HG02885 (cell line): ENCODE data around the gene LRRC55.

Experiments used
- ATAC-seq: cut with Tn5 transposase; IDR thresholded peaks from one replicate; pipeline ENCODE4 v1.9.1; 2021; ENCODE audit warnings: mild to moderate bottlenecking; ENCODE audit not compliant: unreplicated experiment, poor library complexity

LRRC55 gene

DNA sequence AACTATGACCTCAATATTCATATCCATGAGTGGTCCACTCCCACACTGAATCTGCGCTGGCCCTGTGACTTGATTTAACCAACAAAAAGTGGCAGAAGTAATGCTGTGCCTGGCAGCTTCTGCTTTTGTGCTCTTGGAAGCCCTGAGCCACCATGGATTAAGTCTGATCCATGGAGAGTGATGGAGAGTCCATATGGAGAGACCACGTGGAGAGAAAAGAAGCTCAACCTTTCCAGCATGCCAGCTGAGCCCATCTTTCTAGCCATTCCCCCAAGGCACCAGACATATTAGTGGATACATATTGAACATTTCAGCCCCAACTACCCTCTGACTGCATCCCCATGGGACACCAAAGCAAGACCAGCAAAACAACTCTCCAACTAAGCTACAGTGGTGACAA, 16.0 kb downstream of the LRRC55 start:
- no peak for ATAC-seq

DNA sequence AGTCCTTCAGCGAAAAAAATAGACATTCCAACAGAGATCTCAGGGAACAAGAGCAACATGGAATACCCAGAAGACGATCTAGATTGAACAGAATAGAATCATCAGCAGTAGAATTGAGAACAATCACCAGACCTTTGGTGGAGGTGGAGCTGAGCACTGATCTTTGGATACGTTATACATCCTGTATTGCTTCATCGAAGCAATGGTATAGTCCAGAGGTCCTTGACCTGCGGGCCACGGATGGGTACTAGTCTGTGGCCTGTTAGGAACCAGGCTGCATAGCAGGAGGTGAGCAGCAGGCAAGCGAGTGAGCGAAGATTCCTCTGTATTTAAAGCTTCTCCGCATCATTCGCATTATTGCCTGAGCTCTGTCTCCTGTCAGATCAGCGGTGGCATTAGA, 17.6 kb downstream of the LRRC55 start:
- no peak for ATAC-seq

- ATAC-seq: no peak
Measured at GRCh38 chr11:57200917-57201316, 19.2 kb downstream of the LRRC55 start.

DNA sequence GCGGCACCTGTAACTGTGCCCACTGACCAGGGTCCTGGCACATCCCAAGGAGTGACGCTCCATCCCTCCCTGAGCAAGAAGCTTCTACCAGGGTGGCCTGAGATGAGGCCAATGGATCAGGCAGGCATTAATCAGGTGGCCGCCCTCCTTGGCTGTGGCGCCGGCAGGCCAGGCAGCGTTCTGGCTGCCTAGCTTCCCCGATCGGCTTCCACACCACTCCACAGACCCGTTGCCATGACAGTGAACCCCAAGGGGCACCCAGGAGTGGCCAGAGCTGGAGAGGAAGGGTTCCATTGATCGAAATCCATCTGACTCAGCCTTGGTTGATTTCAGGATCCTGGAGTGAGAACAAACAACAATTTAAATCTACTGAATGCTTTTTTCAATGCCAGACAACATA, 20.5 kb downstream of the LRRC55 start:
- ATAC-seq: no peak

- ATAC-seq: no peak
Measured at GRCh38 chr11:57203359-57203758, 21.6 kb downstream of the LRRC55 start.

DNA sequence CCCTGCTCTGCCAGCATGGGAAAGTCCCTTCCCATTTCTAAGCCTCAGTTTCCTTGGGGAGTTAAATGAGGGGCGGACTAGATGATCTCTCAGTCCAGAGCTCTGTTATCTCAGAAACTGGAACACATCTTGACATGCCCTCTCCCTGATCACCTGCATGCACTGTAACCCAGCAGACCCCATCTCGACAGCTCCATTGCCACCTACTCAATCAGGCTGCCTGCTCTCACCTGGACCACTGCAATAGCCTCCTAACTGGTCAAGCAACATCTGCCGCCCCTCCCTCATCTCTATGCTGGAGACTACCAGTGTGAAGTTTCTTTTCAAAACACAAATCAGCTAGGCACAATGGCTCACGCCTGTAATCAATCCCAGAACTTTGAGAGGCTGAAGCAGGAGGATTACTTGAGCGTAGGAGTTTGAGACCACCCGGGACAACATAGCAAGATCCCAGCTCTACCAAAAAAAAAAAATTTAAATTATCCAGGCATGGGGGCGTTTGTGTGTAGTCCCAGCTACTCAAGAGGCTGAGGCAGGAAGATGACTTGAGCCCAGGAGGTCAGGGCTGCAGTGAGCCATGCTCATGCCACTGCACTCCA, 22.2 kb downstream of the LRRC55 start:
- no peak for ATAC-seq

- no peak for ATAC-seq
Measured at GRCh38 chr11:57205041-57205641, 23.4 kb downstream of the LRRC55 start.

- no peak for ATAC-seq
Measured at GRCh38 chr11:57207168-57207567, 25.4 kb downstream of the LRRC55 start.

- no peak for ATAC-seq
Measured at GRCh38 chr11:57210781-57211180, 29.0 kb downstream of the LRRC55 start.

DNA sequence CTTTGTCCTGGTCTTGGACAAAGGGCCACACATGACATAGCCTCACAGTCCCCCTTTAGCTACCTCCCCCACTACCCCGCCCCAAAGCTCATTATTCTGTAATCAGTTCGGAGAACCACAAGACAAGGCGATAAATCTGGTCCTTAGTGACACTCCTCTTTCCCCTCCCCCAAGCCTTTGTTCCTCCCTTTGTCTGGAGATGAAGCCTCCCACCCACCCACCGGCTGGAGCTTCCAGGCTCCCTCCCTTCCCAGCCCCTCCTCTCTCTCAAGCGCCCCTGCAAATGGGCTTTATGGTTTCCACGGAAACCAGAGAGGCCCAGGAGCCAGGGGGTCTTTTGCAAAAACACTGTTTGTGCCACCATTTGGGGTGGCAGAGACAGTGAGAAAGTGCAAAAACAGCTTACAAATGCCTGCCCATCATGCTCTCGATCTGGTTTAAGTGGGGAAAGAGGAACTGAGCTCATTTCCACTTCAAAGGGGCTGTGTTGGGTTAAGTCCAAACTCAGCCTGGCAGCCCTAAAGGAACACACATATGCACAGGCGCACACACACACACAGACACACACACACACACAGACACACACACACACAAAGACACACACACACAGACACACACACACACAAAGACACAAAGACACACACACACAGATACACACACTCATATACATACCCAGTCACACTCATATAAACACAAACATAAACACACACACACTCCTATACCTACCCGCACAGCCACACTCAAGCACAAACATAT, 31.8 kb downstream of the LRRC55 start:
- ATAC-seq: no peak

DNA sequence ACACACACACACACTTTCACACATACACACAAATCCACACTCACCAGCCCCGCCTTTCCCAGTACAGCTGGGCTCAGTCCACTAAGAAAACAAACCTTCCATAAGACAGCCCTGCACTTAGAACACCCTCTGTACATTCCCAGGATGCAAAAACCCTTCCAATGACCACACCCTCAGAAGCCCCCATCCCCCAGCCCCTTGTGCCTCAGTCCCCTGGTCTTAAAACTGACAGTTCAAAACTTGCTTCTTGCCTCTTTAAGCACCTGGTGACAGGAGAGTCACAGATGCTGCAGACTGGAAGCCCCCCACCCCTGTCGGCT, 32.3 kb downstream of the LRRC55 start:
- ATAC-seq: no peak

DNA sequence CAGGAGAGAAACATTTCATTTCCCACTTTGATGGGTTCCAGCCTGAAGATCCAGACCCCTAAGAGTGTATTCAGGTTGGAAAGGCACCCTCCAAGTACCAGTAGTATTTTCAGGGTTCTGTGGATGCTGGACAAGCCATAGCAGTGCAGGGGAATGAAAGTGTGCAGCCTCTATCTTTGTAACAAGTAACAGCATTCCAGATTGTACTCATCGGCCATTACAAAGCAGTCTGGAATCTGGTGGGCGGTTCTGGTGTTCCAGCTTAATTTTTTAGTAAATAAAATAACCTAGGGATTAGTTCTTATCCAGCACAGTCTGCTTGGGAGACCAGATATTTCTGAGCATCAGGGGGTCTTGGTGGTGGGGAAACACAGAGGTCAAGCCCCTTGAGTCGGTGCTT, 32.7 kb downstream of the LRRC55 start:
- ATAC-seq: no peak

DNA sequence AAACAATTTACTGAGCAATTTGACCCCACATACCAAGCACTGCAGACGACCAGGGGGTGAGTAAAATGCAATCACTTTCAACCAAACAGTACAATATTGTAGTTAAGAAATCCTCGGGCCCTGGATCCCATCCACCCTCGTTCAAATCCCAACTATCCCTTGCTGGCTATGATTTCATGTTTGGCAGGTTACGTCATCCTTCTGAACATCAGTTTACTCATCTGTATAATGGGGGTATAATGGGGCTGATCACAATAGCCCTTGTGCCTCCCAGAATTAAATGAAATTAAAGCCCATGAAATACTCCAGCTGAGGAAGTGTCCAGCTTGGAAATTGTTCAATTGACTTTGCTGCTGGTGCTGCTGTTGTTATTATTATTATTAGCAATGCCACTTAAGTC, 34.7 kb downstream of the LRRC55 start:
- ATAC-seq: no peak

DNA sequence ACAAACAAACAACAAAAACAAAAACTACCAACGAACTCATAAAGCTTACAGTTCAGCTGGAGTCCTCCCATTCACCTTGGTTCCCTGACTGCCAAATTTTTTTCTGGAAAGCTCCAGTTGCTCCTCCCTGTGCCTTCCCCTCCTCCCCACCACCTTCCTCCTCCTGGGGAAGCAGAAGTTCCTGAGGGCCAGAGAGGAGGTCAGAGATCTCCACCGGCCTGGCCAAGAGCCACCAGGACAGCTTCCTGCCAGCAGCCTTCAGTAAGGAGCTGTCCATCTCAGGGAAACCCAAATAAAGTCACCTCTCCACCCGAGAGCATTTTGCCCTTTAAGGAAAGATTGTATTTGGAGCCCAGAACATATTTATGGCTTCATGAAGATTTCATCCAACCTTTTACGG, 35.3 kb downstream of the LRRC55 start:
- no peak for ATAC-seq

DNA sequence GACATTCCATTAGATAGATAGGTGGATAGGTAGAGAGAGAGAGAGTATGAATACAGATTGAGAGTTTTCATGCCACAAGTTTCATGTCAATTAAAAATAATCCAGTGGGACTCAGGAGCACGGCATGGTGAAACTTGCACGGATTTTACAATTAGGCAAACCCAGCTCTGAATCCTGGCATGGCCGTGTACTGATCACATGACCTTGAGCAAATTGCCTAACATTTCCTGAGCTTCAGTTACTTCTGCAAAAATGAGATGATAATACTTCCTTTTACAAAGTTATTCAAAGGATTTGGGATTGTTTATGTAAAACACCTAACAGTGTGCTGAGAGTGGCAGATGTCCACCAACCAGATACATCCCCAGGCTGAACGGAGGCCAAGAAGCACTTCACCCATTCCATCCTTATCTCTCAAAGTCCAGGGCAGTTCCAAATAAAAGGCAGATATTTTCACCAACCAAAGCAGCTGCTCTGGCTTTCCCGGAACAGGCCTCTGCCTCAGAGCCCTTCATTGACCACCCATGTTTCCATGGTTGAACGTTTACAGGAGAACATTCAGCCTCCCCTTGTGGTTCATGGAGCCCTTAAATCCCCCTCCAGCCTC, 37.4 kb downstream of the LRRC55 start:
- no peak for ATAC-seq

DNA sequence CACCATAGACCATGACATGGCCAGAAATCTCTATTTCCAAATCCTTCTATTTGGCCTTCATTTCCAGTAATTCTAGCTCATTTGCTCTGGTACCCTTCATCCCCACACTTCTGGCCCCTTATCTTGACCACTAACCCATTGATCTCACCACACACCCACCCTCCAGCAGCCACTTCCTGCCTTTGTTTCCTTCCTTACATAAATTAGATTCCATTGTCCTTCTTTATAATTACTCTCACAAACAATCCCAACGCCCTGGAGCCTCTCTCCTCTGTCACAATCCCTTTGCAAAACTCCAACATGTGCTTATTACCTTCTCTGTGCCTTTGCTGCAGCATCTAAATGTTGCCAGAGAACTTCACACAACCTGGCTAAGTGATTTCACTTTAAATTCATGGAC, 40.5 kb downstream of the LRRC55 start:
- no peak for ATAC-seq

DNA sequence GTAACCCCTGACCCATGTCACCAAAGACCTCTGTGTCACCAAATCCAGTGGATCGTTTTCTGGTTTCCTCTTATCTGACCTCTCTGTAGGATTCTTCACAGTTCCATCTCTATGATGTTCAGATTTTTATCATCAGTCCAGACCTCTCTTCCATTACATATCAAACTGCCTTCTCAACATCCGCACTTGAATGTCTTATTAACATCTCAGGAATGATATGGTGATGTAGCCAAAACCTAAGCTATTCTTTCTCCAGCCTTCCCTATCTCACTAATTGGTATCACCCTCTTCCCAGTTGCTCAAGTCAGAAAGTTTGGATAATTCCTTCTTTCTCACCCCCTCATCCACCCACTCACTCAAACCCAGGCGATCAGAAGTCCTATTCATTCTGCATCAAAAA, 41.8 kb downstream of the LRRC55 start:
- no peak for ATAC-seq

GRCh38 chr11:57224128-57224527, 42.4 kb downstream of the LRRC55 start:
- no peak for ATAC-seq

GRCh38 chr11:57224537-57224936, 42.8 kb downstream of the LRRC55 start:
- no peak for ATAC-seq

GRCh38 chr11:57228600-57228999, 46.8 kb downstream of the LRRC55 start:
- no peak for ATAC-seq

DNA sequence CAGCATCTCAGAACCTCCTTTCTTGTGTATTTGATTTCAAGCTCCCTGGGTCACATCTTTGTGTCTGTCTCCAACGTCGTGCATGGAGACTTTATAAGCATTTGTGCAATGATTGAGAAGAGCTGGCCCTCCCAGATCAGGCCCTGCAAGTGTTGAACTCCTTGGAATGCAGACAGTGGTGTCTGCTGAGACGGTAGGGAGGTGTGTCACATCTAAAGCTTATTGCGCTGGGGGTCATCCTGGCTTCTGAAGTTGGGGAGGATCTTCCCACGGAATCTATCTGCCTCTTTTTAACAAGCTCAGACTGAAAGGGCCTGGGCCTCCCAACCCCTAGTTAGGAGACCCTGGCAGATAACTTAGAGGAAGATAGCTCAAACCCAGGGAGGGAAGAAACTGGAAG, 48.6 kb downstream of the LRRC55 start:
- no peak for ATAC-seq
